ENCODE data around the gene BHLHA15.

The BHLHA15 gene

DNA sequence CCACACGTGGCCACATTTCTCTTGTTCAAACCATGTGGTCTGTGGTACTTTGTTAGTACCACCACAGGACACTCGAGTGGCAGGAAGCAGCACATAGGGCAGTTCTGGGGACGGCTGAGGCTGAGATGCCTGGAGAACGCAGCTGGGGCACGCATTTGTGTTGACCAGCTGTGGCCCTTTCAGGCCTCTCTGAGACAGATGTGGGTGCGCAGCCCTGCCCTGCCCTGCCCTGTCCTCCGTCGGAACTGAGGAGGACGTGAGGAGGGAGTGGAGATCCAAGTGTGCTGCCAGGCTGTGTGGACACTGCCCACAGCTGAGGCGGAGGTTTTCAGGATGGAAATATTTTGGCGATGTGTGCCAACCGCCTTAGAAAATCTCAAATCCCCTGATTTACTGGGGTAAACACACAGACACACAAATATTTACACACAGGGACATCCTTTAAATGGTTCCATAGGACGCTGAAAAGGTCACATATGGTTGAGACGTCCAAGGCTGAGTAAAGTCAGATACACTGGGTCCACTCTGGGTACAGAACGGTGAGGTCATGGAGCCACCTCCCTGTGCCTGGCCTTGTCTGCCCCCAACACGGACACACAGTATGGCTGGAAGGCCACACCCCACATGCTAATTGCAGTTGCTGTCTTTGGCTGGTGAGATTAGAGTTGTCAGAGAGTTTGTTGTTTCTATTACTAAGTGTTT, 14.8 kb downstream of the BHLHA15 start:
- no peak for DNase-seq (ENCODE audit: low spot score)

DNA sequence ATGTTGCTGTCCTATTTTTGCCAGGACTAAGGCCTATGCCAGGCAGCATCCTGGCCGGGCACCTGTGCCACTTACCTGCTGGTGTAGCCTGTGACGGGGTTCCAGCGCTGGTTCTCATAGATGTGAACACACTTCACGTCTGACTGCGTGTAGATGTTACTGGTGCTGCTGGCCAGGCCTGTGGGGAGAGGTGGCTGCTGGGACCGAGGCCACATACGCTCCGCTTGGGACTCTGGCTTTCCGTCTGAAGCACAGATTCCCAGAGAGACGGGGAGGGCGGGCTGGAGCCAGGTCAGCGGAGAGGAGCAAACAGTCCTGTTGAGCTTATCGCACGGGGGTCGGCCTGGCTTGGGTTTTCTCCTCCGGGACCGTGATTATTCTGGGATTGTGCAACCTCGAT, 16.7 kb downstream of the BHLHA15 start:
- no peak for DNase-seq (ENCODE audit: low spot score)

DNA sequence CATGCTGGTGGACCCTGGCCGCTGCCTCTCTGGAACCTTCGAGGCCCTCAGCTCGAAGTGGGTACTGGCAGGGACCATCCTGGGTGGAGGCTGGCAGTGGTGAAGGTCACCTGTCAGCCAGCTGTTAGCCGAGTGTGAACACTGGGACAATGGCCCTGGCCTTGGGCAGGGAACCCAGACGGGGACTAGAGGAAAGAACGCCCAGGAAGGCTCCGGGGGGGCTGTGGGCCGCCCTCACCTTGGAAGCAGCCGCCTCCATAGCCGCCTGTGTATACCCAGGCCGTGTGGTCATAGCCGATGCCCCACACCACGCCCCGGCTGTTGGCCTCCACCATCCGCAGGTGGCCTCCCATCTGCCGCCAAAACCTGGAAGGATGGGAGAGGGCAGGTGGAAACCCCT, 17.6 kb downstream of the BHLHA15 start:
- DNase-seq (ENCODE audit: low spot score), result no peak

DNA sequence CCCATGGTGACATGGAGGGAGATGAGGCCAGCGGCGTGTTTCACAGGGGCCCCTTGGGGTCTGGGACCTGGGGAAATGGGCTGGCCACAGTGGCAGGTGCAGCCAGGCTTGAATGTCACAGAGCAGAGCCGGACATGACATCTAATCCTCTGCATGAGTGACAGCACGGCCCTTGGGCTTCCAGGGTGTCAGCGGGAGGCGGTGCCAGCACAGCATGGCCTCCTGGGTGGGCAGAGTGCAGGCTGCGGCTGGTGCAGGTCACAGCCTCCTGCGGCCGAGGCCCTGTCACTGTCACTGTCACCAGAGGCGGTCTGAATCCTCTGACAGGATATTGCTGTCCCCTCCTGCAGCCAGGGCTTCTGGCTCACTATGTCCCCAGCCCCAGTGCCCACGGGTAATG, 18.2 kb downstream of the BHLHA15 start:
- no peak for DNase-seq (ENCODE audit: low spot score)

DNA sequence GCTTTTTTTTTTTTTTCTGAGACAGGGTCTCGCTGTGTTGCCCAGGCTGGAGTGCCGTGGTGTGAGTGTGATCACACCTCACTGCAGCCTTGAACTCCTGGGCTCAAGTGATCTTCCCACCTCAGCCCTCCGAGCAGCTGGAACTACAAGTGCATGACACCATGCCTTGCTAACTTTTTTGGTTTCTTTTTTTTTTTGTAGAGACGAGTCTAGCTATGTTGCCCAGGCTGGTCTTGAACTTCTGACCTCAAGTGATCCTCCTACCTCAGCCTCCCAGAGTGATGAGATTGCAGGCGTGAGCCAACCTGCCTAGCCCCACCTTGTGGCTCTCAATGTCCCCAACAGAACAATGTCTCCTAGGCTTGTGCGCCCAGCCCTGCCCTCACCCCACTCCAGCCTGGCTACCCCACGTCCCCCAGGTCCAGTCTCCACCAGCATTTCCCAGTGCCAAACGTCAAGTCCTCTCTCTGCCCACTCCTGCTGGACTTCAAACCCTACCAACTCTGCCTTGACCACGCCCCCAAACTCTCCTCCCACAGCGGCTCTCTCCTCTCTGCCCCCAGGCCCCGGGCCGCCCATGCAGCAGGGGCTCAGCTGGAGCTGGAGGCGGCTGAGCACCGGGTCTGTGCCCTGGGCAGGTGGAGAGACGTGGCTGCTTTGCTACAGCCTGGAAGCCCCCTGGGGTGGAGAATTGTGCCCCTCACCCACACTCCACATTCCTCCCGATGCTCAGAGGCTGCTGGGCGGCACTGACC, 18.9 kb downstream of the BHLHA15 start:
- DNase-seq (ENCODE audit: low spot score), result no peak

DNA sequence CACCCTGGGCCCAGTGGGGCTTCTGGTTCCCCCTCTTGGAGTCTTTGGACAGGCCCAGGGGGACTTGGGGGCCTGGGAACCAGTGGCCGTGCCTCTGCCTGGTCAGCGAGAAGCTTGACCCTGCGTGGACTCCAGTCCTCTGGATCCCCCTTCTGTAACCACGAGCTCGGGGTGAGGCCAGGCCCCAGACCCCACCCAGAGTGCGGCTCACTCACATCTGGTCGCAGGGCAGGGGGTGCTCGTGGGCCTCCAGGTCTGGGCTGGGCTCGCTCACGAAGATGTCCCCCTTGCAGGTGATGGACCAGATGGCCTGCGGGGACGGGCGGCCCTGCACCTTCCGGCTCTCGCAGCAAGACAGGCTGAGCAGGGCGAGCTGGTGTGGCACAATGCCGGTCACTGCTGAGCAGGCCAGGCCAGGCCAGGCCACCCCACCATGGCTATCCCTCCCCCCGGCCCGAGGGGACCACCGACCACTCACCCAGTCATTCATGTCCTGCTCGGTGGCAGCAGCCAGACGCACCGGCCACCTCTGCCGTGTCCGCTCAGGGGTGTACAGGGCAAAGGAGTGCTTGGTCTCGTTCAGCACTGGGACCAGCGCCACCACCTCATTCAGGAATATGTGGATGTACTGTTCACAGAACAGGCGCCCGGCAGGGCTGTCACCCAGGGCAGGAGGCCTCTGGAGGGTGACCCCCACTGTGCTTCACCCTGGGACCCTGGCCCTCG, 19.7 kb downstream of the BHLHA15 start:
- no peak for DNase-seq (ENCODE audit: low spot score)

DNA sequence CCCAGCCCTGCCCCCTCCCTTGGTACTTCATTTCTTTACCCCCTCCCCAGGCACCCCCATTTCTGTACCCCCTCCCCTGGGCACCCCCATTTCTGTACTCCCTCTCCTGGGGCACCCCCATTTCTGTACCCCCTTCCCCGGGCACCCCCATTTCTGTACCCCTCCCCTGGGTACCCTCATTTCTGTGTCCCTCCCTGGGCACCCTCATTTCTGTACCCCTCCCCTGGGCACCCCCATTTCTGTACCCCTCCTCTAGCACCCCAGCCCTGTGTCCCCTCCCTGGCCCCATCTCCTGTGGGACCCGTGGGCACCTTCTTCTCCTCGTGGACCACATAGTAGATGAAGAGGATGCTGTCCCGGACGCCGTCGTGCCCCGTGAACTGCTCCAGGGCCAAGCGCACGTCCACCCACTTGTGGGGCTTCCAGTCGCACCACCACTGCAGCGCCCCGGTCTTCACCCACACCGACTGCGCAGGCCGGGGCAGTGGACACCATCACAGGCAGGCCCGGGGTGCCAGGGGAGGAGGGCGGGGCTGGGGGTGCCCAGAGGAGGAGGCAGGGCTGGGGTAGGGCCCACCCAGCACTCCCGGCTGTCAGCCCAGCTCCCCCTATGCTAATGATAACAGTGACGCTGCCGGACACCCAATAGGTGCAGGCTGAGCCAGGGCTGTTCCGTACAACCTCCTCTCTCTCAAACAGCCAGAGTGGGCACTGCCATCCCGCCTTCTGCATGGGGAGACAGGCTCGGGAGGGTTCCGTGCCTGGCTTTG, 20.4 kb downstream of the BHLHA15 start:
- no peak for DNase-seq (ENCODE audit: low spot score)

DNA sequence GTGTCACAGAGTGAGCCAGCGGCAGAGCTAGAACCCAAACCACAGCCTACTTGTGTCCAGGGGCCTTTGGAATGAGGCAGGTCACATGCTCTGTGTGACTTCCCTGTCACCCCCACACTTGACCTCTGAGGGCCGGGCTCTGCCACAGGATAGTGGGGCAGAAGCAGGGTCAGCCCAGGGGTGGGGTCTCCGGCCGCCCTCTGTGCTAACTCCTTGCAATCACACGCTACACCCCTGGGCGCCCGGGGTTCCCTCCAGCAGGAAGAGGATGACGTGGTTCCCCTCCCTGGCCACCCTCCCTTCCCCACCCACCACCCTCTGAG, 21.0 kb downstream of the BHLHA15 start:
- no peak for DNase-seq (ENCODE audit: low spot score)

DNA sequence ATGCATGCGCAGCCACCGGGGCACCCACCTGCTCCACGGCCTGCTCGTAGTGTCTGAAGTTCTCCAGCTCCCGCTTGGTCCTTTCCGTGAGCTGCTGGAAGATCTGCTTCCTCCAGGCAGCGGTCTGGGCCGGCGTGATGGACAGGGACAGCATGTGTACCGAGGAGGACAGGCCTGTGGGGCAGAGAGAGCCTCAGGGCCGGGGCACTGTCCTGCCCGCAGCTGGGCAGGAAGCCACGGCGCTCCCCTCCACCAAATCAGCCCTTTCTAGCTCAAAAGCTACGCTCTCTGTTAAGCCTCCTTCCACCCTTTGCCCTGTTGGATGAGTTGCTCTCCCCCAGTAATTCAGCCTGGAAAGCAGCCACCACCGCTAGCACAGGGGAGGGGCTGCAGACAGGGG, 21.6 kb downstream of the BHLHA15 start:
- no peak for DNase-seq (ENCODE audit: low spot score)

DNA sequence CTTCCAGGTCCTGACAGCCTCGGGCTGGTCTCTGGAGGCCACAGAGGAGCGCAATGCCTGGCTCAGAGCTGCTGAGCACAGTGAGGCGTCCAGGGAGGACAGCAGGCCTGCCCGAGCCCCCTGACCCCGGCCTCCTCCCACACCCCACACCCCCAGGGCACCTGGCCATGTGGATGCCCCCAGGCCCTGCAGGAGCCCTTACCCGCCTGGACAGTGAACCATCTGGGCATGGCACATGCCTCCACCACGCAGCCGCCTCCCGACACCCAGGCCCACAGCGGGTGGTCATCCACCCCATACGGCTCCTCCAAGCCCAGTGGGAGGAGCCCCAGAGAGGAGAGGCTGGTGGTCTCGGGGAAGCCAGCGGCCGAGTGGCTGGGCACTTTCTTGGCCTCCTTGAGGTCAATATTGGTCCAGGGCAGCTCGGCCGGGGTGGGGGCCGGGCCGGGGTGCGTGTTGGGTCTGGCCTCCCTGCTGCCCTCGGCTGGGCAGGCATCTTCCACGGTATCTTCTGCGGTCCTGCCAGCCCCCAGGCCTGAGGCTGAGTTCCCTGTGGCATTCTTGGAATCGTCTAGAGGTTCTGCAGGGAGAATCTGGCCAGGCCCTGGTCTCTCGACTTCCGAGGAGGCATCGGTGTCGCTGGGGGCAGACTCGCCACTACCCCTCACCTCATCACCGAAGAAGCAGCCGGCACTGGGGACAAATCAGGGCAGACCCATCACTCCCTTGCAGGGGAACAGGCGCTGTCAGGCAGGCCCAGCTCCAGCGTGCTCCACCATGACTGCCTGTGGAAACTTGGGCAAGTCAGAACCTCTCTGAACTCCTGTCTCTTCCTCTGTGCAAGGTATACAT, 22.2 kb downstream of the BHLHA15 start:
- no peak for DNase-seq (ENCODE audit: low spot score)

DNA sequence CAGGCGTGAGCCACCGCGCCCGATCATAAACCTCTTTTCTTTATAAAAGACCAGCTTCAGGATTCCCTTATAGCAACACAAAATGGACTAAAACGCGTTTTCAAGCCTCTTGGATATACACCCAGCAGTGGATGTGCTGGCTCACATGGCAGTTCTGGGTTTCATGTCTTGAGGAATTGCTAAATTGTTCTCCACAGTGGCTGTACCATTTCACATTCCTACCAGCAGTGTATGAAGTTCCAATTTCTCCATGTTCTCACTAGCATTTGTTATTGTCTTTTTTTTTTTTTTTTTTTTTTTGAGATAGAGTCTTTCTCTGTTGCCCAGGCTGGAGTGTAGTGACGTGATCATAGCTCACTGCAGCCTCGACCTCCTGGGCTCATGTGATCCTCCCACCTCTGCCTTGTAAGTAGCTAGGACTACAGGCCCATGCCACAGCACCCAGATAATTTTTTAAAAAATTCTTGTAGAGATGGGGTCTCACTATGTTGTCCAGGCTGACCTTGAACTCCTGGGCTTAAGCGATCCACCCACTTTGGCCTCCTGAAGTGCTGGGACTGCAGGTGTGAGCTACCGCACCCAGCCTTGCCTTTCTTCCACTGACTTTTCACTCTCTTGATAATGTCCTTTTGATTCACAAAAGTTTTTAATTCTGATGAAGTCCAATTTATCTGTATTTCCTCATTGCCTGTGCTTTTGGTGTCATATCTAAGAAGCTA, 23.3 kb downstream of the BHLHA15 start:
- DNase-seq (ENCODE audit: low spot score), result no peak

DNA sequence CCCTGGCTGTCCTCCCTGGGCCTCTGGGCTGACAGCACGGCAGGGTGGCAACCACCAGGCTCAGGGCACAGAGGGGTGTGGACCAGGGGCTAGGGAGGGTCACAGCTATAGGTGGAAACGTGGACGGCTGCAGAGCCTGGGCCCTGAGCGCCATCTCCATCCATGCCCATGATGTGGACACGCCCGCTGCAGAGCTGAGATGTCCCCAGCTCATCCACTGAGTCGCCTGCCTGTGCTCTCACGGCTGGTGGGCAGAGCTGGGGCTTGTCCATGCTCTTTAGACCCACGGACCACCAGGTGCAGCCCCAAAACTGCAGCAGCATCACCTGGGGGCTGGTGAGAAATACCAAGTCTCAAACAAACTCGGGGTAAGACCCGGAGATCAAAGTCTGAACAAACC, 24.7 kb downstream of the BHLHA15 start:
- DNase-seq (ENCODE audit: low spot score), result no peak

DNA sequence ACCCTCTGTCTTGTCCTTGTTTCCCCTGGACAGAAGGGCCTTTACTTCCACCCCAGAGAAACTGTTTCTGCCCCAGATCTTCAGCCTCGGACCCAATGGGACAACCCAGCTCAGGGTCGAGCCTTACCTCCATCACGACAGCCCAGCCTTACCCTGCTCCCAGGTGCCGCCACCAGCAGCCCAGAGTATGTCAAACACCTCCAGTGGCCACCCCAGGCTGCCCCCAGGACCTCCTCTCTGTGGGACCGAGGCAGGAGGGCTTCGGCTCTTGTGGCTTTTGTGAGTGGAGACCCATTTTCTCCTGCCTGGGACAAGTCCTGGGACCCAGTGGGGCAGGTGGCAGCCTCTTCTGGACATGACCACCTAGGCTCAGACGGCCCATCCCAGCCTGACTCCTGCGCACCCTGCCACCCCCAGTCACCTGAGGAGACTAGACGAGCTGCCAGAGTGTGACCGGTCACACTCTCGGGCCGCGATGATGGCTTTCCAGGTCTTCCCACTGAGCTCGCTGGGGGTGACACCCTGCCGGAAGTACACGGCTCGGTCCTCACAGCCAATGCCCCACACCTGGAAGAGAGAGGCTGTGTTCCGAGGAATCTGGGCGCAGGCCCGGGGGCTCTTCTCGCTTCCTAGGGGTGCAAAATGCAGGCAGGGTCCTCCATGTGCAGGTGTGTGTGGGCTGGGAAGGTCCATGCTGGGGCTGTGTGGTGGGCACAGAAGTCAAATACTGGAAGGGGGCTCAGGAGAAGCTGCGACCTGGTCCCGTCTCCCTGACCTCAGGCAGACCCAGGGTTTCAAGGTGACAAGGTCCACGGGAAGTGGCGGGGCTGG, 25.3 kb downstream of the BHLHA15 start:
- no peak for DNase-seq (ENCODE audit: low spot score)

DNA sequence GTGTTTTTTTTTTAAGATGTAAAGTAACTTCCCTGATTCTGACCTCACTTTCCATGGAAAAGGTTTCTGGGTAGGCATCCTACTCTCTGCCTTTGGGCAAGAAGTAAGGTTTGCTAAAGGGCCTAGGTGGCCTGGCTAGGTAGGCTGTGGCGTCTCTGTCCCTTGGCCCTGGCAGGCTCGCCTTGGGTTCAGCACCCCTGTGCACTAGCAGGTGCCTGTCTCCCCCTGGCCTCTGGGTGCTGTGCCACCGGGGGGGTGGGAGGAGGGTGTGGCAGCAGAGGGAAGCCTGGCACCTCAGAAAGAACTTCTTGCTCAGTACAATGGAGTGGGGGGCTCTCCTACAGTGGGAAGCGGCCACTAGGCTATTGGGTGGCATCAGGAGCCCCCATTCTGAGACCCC, 26.8 kb downstream of the BHLHA15 start:
- DNase-seq (ENCODE audit: low spot score), result no peak

DNA sequence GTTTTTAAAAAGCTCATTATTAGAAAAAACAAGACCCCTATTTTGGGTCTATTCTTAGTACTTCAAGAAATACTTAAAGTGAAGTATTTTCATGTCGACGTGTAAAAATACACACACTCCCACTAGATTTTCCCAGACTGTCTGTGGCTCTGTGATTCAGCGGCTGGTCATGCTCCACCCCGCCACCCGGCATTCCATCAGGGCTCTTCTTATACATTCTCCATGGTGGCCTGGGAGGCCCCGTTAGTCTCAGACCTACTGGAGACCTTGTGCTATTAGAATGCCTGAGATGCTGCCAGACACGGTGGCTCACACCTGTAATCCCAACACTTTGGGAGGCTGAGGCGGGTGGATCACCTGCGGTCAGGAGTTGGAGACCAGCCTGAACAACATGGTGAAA, 27.7 kb downstream of the BHLHA15 start:
- no peak for DNase-seq (ENCODE audit: low spot score)

DNA sequence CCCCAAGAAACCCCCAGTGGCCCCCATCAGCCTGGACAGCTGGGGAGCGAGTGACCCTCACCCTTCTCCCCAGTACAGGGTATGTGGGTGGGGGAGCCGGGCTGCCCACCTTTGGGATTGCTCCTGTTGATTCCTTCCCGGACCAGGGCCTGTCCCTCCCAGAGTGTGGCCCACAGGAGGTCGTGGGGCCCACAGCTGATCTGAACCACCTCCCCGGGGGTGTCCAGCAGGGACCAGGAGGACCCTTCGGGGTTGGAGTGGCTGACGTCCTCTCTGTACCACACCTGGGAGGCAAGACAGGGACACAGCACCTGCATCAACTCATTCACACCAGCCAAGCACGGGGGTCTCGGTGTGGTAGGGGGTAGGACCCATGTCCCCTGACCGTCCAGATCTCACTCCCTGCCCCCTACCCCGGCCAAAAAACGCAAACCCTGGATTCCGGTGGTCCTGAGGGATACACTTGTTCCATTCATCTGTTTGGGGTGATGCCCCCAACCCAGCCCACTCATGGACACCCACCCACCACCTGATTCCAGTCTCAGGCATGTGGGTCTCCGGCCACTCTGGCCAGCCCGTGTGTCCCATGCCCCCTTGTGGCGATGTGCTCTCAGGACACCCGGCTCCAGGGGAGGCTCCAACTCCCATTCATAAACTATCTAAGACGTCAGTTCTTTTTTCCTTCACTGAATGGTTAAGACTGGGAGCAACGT, 29.9 kb downstream of the BHLHA15 start:
- peak; percentile 46 for DNase-seq (ENCODE audit: low spot score)

DNA sequence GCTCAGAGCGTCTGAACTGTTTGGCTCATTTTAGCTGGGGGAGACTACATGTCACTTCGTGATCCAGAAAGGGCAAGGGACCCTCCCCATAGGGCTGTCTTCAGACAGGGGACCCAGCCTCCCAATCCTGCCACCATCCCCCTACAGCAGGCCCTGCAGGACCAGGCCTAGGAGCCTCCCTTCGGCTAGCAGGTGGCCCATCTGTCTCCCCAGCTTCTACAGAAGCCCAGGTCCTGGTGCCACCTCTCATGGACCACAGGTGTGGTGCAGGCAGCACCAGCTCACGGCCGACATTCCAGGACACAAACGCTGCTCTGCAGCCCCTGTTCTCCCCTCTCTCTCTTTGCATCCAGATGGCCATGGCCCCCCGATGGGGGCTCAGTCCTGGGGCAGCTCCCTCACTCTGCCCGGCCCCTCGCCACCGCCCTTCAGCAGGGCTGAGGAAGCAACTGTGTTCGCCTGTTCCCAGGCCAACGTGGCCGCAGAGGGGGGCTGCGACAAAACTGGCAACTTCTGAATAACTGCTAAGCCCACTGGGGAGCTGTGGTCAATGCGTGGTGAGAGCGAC, 30.5 kb downstream of the BHLHA15 start:
- no peak for DNase-seq (ENCODE audit: low spot score)

DNA sequence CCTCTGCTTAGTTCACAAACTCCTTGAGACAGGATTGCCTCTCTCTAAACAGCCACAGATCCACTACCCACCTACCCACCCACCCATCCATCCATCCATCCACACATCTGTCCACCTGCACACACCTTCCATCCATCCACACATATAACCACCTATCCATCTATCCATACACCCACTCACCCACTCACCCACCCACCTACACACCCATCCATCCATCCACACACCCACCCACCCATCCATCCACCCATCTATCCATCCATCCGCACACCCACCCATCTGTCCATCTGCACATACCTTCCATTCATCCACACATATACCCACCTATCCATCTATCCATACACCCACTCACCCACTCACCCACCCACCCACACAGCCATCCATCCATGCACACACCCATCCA, 31.1 kb downstream of the BHLHA15 start:
- DNase-seq (ENCODE audit: low spot score), result no peak

DNA sequence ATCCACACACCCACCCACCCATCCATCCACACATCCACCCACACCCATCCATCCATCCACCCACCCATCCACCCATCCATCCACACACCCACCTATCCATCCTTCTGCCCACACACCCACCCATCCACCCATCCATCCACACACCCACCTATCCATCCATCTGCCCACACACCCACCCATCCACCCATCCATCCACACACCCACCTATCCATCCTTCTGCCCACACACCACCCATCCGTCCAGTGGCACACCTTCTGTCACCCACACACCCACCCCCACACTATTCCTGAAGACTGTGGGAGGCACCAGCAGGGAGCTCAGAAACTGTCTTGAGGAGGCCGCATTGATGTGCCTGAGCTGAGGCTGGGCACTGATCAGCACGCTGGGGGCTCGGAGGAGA, 31.7 kb downstream of the BHLHA15 start:
- DNase-seq (ENCODE audit: low spot score), result no peak

Measured in kidney capillary endothelial cell (primary cell).